Measurements from ENCODE around the gene SART3. TPM values are rescaled to one million over a fixed set of nuclear protein-coding genes. Genes with fewer than 3 reads are reported as not detected.

The SART3 gene
- total and polyA plus RNA-seq, 2 of the 13 experiments (the other 11 are each of a cell fraction or from before 2014, with no cell fraction given), result 16.1 to 69.9 TPM

DNA sequence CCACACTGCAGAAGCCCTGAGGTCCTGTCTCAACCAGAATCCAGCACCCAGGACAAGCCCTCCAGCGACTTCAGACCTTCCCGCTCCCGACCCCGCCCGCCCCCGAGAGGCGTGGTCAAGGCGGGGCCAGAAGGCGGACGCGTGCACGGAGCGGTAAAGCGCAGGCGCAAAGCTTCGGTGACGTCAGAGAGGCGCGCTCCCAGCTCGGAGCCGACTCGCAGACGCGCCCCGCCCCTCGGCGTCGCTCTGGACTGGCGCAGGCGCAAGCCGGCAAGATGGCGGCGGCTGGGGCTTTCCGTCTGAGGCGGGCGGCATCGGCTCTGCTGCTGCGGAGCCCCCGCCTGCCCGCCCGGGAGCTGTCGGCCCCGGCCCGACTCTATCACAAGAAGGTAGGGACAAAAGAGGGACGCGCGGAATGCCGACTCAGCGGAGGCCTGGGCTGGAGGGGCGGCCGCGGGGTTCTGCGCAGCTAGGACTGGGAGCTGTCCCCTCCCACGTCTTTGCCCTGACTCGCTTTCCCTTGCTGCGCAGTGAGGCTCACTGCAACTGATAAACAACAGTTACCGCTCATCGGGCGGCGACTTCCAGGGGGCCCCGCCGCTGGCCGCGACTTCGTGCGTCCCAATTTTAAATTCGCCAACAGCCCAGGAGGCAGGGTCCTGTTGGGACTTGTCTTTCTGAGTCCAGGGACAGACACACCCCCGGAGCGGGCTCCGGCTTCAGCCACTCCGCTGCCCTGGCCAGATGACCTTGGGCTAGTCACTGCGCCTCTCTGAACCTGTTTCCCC, 1.6 kb upstream of the SART3 start, which contains the start of gene ISCU (continued):
- no peak for TF ChIP-seq ZNF609 (CRISPR knock-in tag; IDR thresholded peaks at IDR 0.05; ENCODE audit: borderline replicate concordance)
- TF ChIP-seq FOXO1 (CRISPR knock-in tag; IDR thresholded peaks at IDR 0.05), result peak; percentile 25
- TF ChIP-seq ZNF710 (CRISPR knock-in tag; IDR thresholded peaks at IDR 0.05; ENCODE audit: borderline replicate concordance), result peak; percentile 81; the same call in 1 of the 2 replicates
- TF ChIP-seq HDAC2 (CRISPR knock-in tag; IDR thresholded peaks at IDR 0.05), result peak; percentile 23; the same call in 1 of the 2 replicates
- 0 out of 2 replicates have a peak, but pooled peaks have one; percentile 33 for TF ChIP-seq ZNF274 (CRISPR knock-in tag; IDR thresholded peaks at IDR 0.05)
- TF ChIP-seq ZNF234 (CRISPR knock-in tag; conservative IDR thresholded peaks at IDR 0.05), result no peak
- TF ChIP-seq, protein P1, sequence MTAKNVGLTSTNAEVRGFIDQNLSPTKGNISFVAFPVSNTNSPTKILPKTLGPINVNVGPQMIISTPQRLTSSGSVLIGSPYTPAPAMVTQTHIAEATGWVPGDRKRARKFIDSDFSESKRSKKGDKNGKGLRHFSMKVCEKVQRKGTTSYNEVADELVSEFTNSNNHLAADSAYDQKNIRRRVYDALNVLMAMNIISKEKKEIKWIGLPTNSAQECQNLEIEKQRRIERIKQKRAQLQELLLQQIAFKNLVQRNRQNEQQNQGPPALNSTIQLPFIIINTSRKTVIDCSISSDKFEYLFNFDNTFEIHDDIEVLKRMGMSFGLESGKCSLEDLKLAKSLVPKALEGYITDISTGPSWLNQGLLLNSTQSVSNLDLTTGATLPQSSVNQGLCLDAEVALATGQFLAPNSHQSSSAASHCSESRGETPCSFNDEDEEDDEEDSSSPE (CRISPR knock-in tag; IDR thresholded peaks at IDR 0.05), result peak; percentile 96
- TF ChIP-seq, protein P2, sequence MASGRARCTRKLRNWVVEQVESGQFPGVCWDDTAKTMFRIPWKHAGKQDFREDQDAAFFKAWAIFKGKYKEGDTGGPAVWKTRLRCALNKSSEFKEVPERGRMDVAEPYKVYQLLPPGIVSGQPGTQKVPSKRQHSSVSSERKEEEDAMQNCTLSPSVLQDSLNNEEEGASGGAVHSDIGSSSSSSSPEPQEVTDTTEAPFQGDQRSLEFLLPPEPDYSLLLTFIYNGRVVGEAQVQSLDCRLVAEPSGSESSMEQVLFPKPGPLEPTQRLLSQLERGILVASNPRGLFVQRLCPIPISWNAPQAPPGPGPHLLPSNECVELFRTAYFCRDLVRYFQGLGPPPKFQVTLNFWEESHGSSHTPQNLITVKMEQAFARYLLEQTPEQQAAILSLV (CRISPR knock-in tag; IDR thresholded peaks at IDR 0.05; ENCODE audit: borderline replicate concordance), result peak; percentile 75; the same call in 1 of the 2 replicates
- no peak for TF ChIP-seq NFRKB (IDR thresholded peaks at IDR 0.05)
- TF ChIP-seq ZNF777 (CRISPR knock-in tag; IDR thresholded peaks at IDR 0.05), result peak; percentile 77
- no peak for TF ChIP-seq ZC3H13 (CRISPR knock-in tag; IDR thresholded peaks at IDR 0.05)
- peak; percentile 68; the same call in 1 of the 2 replicates for TF ChIP-seq ZNF891 (CRISPR knock-in tag; IDR thresholded peaks at IDR 0.05)
- no peak for TF ChIP-seq JARID2 (CRISPR knock-in tag; IDR thresholded peaks at IDR 0.05; ENCODE audit: insufficient replicate concordance)
- TF ChIP-seq NFATC3 (CRISPR knock-in tag; IDR thresholded peaks at IDR 0.05), result no peak
- no peak for TF ChIP-seq REL (CRISPR knock-in tag; conservative IDR thresholded peaks at IDR 0.05)
- TF ChIP-seq BHLHE40 (IDR thresholded peaks at IDR 0.05; ENCODE audit: low read length), result peak; percentile 78
- no peak for TF ChIP-seq ZNF564 (CRISPR knock-in tag; IDR thresholded peaks at IDR 0.05)
- peak; percentile 39; the same call in 1 of the 2 replicates for TF ChIP-seq FOXA3 (CRISPR knock-in tag; IDR thresholded peaks at IDR 0.05)

All from HepG2 (cell line).